K562 (cell line): Measurements from ENCODE around the gene CBX1. TPM values are rescaled to one million over a fixed set of nuclear protein-coding genes. Genes with fewer than 3 reads are reported as not detected.

Source experiments
- C11orf30 ChIP-seq: fragments of 450-650 bp; IDR thresholded peaks from 2 replicates; pipeline ENCODE4 v1.6.1; 2016; ENCODE audit warnings: low read depth, mild to moderate bottlenecking
- DEAF1 ChIP-seq: fragments of 450-650 bp; formaldehyde crosslinking; IDR thresholded peaks from 2 replicates; pipeline ENCODE4 v1.4.0; 2020; ENCODE audit warnings: mild to moderate bottlenecking, moderate library complexity
- ETV1 ChIP-seq: fragments of 450-650 bp; conservative IDR thresholded peaks from 2 replicates; pipeline ENCODE4 v1.6.1; 2016; ENCODE audit warnings: missing genetic modification characterization, control low read depth, low read depth, missing compliant biosample characterization
- ETV5 ChIP-seq: sonication (generic); formaldehyde crosslinking; IDR thresholded peaks from 2 replicates; pipeline ENCODE4 v1.4.0; 2020; ENCODE audit warnings: low read depth, mild to moderate bottlenecking, missing genetic modification reagents
- FOXM1 ChIP-seq, 2 experiments: fragments of 450-650 bp in 1 of 2; sonication (generic) in 1 of 2; formaldehyde crosslinking in 1 of 2; IDR thresholded peaks; 2 replicates each; pipeline versions ENCODE4 v1.6.1 to v1.9.0; 2017 to 2022; ENCODE audit warnings: low read depth in 2 of 2, mild to moderate bottlenecking in 2 of 2, missing genetic modification reagents in 1 of 2, moderate library complexity in 1 of 2
- GATAD2A ChIP-seq: fragments of 450-650 bp; IDR thresholded peaks from 2 replicates; pipeline ENCODE4 v1.6.1; 2017
- ILK ChIP-seq: fragments of 450-650 bp; IDR thresholded peaks from 2 replicates; pipeline ENCODE4 v1.6.1; 2016; ENCODE audit warnings: missing genetic modification characterization, low read depth, mild to moderate bottlenecking, missing compliant biosample characterization, moderate library complexity, borderline replicate concordance
- MCM3 ChIP-seq: fragments of 450-650 bp; IDR thresholded peaks from 2 replicates; pipeline ENCODE4 v1.6.1; 2016
- NR2C1 ChIP-seq, 2 experiments: fragments of 450-650 bp; IDR thresholded peaks; 2 replicates each; pipeline ENCODE4 v1.6.1; 2017; ENCODE audit warnings: mild to moderate bottlenecking in 2 of 2, antibody characterized with exemption in 1 of 2, inconsistent platforms in 1 of 2, missing compliant biosample characterization in 1 of 2, missing genetic modification characterization in 1 of 2
- PCBP1 ChIP-seq: fragments of 200-400 bp; formaldehyde crosslinking; IDR thresholded peaks from 2 replicates; pipeline ENCODE4 v1.6.1; 2018; ENCODE audit warnings: mild to moderate bottlenecking, low read depth, low read length; ENCODE audit not compliant: poor library complexity, severe bottlenecking
- ZNF280A ChIP-seq: fragments of 450-650 bp; IDR thresholded peaks from 2 replicates; pipeline ENCODE4 v1.6.1; 2018; ENCODE audit warnings: mild to moderate bottlenecking, low read depth; ENCODE audit not compliant: partially characterized antibody
- ZZZ3 ChIP-seq: fragments of 450-650 bp; IDR thresholded peaks from 2 replicates; pipeline ENCODE4 v1.6.1; 2016; ENCODE audit warnings: antibody characterized with exemption, mild to moderate bottlenecking, moderate library complexity
- polyA plus RNA-seq, 8 experiments: library from polyadenylated mRNA; depleted of rRNA in 4 of 8; stranded (reverse) in 5 of 8; unstranded in 3 of 8; fragments of >200 nt; fragmentation: Nextera tagmentation in 2 of 8; fragmentation: Illumina TruSeq in 1 of 8; extraction: Ambion mirVana in 2 of 8; extraction: Trizol in 1 of 8; gene quantifications; 2 replicates each; pipeline versions ENCODE4 v1.2.1 to v1.2.3, GENCODE V29; 2011 to 2014; ENCODE audit warnings: inconsistent platforms in 1 of 8, missing spikeins in 1 of 8
- total RNA-seq, 7 experiments: library from RNA; depleted of rRNA in 6 of 7; stranded (reverse); fragments of >200 nt in 6 of 7; fragmentation: Illumina TruSeq in 2 of 7; extraction: Trizol in 2 of 7; gene quantifications; 2 replicates each; pipeline versions ENCODE4 v1.2.1 to v1.2.3, GENCODE V29; 2011 to 2021; ENCODE audit warnings: low replicate concordance in 1 of 7
- TF ChIP-seq, protein P1 (sequence below): fragments of 450-650 bp; formaldehyde crosslinking; IDR thresholded peaks from 2 replicates; pipeline ENCODE4 v1.4.0; 2022; ENCODE audit warnings: mild to moderate bottlenecking, moderate library complexity
- TF ChIP-seq, protein P2 (sequence below): fragments of 200-800 bp; sonication (Bioruptor generic); IDR thresholded peaks from 2 replicates; pipeline ENCODE4 v1.6.1; 2017; ENCODE audit warnings: missing genetic modification characterization, missing compliant biosample characterization

Gene CBX1
- total and polyA plus RNA-seq, 9 of the 15 experiments (the other 6 are each of a cell fraction or from before 2014, with no cell fraction given) = 10.6 to 95.7 (median 52.7) TPM

DNA sequence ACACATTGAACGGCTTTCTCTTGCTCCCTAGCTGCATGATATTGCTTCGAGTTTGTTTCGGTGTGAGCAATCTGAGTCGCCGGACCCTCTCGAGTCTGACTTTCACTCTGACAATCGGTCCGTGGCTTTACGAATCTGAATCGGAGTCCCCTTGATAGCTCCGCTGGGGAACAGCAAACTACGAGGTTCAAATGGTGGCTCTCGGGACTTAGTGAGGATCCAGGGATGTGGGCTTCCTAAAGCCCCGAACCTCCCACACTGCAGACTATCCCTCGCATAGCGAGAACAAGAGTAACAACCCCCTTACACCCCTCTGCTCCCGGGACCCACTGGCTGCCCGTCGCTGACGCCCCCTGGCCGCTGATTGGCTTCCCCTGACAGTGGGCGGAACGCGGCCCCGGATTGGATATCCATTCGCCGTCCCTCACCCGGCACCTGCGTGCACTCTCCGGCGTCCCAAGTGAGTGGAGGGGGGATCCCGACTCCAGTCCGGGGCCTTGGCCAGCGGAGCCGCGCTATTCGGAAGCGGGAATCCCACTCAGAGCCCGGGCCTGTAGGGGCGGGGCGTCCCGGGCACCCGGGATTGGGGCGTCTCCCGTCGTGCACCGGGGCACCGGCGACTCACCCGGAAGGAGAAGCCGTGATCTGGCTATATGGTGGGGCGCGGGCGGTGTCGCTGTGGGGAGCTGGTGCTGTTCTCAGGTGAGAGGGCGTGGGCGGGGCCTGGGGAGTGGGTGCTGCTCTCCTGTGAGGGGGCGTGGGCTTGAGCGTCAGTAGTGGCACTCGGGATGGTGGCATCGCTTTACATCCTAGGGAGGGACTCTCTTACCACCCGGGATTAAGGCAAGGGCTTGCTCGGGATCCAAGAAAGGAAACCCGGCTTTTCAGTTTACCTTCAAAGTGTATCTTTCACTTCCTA lies 6.1 kb upstream of the CBX1 start, which contains the start of gene SNX11 (continued):
- TF ChIP-seq, protein P1, sequence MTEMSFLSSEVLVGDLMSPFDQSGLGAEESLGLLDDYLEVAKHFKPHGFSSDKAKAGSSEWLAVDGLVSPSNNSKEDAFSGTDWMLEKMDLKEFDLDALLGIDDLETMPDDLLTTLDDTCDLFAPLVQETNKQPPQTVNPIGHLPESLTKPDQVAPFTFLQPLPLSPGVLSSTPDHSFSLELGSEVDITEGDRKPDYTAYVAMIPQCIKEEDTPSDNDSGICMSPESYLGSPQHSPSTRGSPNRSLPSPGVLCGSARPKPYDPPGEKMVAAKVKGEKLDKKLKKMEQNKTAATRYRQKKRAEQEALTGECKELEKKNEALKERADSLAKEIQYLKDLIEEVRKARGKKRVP (CRISPR knock-in tag) = no peak
- TF ChIP-seq ZZZ3 (no peak), MCM3 (no peak), C11orf30 (peak; percentile 77), ZNF280A (no peak), ETV5 (CRISPR knock-in tag) (peak; percentile 59), NR2C1 (IDR thresholded peaks at IDR 0.05) (peak; percentile 98), NR2C1 (tag; IDR thresholded peaks at IDR 0.05) (peak; percentile 98), ETV1 (no peak), ILK (tag) (no peak), DEAF1 (CRISPR knock-in tag) (no peak), GATAD2A (no peak; the same call in 1 of the 2 replicates), FOXM1 (IDR thresholded peaks at IDR 0.05; ENCODE audit: low read depth) (no peak), FOXM1 (CRISPR knock-in tag; IDR thresholded peaks at IDR 0.05; ENCODE audit: low read depth) (peak; percentile 70; the same call in 1 of the 2 replicates), PCBP1 (no peak)
- TF ChIP-seq, protein P2, sequence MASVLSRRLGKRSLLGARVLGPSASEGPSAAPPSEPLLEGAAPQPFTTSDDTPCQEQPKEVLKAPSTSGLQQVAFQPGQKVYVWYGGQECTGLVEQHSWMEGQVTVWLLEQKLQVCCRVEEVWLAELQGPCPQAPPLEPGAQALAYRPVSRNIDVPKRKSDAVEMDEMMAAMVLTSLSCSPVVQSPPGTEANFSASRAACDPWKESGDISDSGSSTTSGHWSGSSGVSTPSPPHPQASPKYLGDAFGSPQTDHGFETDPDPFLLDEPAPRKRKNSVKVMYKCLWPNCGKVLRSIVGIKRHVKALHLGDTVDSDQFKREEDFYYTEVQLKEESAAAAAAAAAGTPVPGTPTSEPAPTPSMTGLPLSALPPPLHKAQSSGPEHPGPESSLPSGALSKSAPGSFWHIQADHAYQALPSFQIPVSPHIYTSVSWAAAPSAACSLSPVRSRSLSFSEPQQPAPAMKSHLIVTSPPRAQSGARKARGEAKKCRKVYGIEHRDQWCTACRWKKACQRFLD (CRISPR knock-in tag) = no peak
